ENCODE data around the gene RAMAC.
"Not testable (repeated sequence)": the region's sequence is repeated elsewhere in the genome, so short reads cannot be mapped to it uniquely, and the experiment has no call there.

The RAMAC gene

DNA sequence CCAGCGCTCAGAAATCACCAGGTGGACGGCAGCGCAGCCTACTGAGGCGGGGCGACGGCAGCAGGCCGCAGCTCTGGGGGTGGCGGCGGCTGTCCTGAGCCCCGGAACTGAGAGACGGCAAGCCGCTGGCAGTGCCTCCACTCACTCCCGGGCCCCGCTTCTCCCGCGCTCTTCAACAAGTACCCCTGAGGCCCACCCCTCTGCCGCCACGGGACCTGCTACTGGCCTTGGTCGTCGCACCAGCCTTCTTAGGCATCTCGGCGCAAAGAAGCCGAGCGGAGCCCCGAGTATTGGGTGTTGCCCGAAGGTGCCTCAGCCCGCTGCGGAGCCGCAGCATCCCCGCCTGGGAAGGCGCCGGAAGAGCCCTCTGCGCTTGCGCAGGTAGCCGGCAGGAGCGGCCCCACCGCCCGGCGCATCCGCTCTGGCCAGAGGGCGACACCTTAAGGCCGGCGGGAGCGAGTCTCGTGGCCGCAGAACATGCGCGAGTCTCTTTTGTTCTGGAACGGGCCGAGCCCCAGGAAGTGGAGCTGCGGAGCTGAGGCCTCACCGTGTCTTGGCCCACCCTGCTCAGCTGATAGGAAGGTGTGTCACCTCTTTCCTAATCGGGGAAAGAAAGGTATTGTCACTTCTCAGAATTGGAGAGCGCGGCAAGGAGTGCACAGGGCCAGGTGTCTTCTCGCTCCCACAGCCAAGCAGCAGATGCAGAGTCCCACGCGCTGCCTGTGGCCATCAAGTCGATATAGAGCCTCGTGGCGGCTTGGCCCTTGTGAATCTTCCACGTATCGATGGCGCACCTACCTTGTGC, 25.5 kb downstream of the RAMAC start, which contains the start of gene C15orf40:
C15orf40 (minus strand) TSS at position 369 of the 805 bp plus-strand sequence; CDS start at position 337, 32 bp downstream.
- no peaks in the 10 kb centered on the region for H3K9me3 Mint-ChIP-seq
- peak within 1 kb of the TSS; percentile 97 for H3K27ac Mint-ChIP-seq
- peak; percentile 87 for DNase-seq
- no peaks in the 10 kb centered on the region for H3K27me3 Mint-ChIP-seq
- H3K4me1 Mint-ChIP-seq, result peaks cover 42% of the 10 kb centered on the region
- CTCF ChIA-PET, result interaction anchor here (1.0 to 3.3 kb wide), 15 partner anchors 11 to 480 kb away, joined by 3 to 20 read pairs (median 4); no protein-coding TSS in a partner anchor
- peak within 1 kb of the TSS; percentile 96 for H3K4me3 Mint-ChIP-seq
- H3K36me3 Mint-ChIP-seq, result peaks cover 43% of the 10 kb centered on the region

DNA sequence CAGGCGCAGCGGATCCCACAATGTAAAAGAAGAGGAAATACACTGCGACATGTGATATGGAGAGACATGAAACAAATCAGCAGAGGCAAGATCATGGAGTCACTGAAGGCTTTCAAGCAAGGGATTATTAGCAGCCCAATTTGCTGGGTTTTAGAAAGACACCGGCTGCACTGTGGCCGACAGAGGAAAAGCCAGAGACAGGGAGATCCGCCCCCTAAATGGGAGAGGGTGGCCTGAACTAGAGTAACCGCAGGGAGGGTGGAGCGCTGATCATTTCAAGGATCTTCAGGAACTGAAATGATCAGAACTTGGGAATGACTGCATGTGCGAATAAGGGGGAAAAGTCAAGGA, 26.0 kb downstream of the RAMAC start:
- peaks cover 41% of the 10 kb centered on the region for H3K36me3 Mint-ChIP-seq
- H3K27me3 Mint-ChIP-seq, result no peaks in the 10 kb centered on the region
- CTCF ChIA-PET, result interaction anchor here (1.0 to 3.3 kb wide), 6 partner anchors 10 to 235 kb away, joined by 3 to 20 read pairs (median 3); no protein-coding TSS in a partner anchor
- peak overlapping the region; percentile 96 for H3K4me3 Mint-ChIP-seq
- peaks cover 42% of the 10 kb centered on the region for H3K4me1 Mint-ChIP-seq
- no peak for DNase-seq
- H3K27ac Mint-ChIP-seq, result peak overlapping the region; percentile 97
- H3K9me3 Mint-ChIP-seq, result no peaks in the 10 kb centered on the region

DNA sequence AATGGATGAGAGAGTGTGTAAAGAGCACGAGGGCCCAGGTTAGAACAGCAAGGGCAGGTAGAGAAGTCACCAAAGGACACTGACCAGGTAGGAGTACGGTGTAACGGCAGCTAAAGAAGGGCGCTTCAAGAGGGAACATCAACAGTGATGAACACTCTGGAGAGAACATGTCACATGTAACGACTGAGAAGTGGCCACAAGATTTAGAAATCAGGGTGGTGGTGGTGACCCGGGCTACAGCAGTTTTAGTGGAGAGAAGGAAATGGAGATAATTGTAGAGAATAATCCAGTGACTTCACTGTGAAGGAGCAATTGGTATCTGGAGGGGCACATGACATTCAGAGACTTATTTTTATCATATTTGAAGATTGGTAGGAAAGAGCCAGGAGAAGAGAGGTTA, 26.6 kb downstream of the RAMAC start:
- Mint-ChIP-seq H3K4me3 (peak overlapping the region; percentile 96), H3K27me3 (no peaks in the 10 kb centered on the region), H3K9me3 (no peaks in the 10 kb centered on the region), H3K36me3 (peaks cover 41% of the 10 kb centered on the region), H3K27ac (peak overlapping the region; percentile 97), H3K4me1 (peaks cover 42% of the 10 kb centered on the region)
- CTCF ChIA-PET, result interaction anchor here (1.0 to 3.3 kb wide), 2 partner anchors 12 to 20 kb away, joined by 3 to 20 read pairs; no protein-coding TSS in a partner anchor
- DNase-seq, result no peak

DNA sequence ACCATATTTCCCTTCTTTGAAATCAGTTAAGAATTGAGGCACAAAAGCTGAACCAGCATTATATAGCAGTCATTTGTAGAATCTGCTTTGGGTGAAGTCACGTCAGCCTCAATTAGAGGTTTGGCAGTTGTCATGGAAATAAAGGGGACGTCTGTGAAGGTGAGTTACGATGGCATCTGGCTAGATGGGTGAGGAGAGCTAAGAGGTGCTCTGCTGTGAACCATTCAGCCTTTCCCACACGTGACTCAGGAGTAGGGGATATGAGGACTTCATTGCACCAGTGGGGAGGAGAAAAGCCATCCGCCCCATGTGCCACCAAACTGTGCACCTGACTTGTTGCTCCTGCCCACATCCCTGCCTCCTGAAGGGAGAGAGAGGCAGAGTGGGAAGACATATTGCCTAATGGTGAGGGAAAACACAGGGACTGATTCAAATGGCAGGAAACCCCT, 28.2 kb downstream of the RAMAC start:
- DNase-seq, result no peak
- H3K27ac Mint-ChIP-seq, result peak overlapping the region; percentile 8
- H3K4me1 Mint-ChIP-seq, result peaks cover 40% of the 10 kb centered on the region
- peaks cover 37% of the 10 kb centered on the region for H3K36me3 Mint-ChIP-seq
- no peak overlapping the region for H3K4me3 Mint-ChIP-seq
- no peaks in the 10 kb centered on the region for H3K27me3 Mint-ChIP-seq
- H3K9me3 Mint-ChIP-seq, result no peaks in the 10 kb centered on the region
- CTCF ChIA-PET, result interaction anchor here (0.9 kb wide), 1 partner anchor 14 kb away, joined by 3 read pairs; no protein-coding TSS in a partner anchor

DNA sequence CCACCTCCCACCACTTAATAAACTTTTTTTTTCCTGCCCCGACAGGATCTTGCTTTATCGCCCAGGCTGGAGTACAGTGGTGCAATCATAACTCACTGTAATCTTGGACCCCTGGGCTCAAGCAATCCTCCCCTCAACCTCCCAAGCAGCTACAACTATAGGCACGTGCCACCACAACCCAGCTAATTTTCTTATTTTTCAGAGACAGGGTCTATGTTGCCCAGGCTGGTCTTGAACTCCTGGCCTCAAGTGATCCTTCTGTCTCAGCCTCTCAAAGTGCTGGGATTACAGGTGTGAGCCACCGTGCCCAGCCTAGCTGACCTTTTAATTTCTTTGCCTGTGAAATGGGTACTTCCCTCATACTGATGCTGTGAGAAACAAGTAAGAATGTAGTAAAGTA, 29.4 kb downstream of the RAMAC start:
- Mint-ChIP-seq H3K27me3 (no peaks in the 10 kb centered on the region), H3K27ac (no peak overlapping the region), H3K9me3 (no peaks in the 10 kb centered on the region), H3K4me1 (peaks cover 30% of the 10 kb centered on the region), H3K36me3 (peaks cover 33% of the 10 kb centered on the region), H3K4me3 (no peak overlapping the region)
- DNase-seq, result no peak
- CTCF ChIA-PET, result no interaction called here

DNA sequence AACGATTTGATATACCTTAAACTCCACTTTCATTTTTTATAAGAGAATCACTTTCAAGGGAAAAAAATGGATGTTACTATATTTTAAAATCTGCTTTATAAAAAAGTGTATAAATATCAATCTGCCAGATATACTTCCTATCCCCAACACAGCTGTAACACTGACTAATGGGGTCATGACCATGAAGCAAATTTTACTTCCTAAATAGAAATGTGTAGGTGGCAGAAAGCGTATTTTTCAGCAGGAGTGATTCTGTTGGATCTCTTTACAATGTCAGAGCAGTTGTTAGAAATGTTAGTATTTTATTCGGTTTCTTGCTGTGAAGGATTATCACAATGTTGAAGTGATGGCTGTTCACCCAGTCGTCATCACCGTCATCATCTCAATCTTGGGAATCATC, 30.9 kb downstream of the RAMAC start:
- DNase-seq, result no peak
- CTCF ChIA-PET, result no interaction called here
- Mint-ChIP-seq H3K9me3 (no peaks in the 10 kb centered on the region), H3K27me3 (no peaks in the 10 kb centered on the region), H3K4me1 (peaks cover 21% of the 10 kb centered on the region), H3K4me3 (no peak overlapping the region), H3K36me3 (peaks cover 30% of the 10 kb centered on the region), H3K27ac (no peak overlapping the region)

DNA sequence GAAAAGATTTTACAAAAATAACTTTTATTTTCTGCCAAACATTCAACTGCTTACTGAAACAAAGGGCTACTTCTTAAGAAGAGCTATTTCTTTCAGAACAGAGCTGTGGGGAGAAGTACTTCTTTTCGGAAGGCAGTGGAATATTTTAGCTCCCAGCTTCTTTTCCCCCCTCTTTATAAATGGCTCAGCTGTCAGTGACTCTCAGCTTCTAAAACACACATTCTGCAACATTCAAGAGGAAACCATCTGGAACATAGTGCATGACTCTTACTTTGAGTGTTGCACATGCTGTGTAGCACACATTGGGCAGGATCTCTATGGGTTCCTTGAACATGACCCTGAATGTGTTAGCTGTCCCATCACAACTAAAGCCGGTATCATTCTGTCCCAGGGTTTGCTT, 32.4 kb downstream of the RAMAC start:
- CTCF ChIA-PET, result interaction anchor here (1.5 kb wide), 1 partner anchor 230 kb away, joined by 4 read pairs; no protein-coding TSS in a partner anchor
- Mint-ChIP-seq H3K27me3 (no peaks in the 10 kb centered on the region), H3K4me3 (no peak overlapping the region), H3K4me1 (peaks cover 9% of the 10 kb centered on the region), H3K27ac (no peak overlapping the region), H3K36me3 (peaks cover 22% of the 10 kb centered on the region), H3K9me3 (no peaks in the 10 kb centered on the region)
- DNase-seq, result no peak

DNA sequence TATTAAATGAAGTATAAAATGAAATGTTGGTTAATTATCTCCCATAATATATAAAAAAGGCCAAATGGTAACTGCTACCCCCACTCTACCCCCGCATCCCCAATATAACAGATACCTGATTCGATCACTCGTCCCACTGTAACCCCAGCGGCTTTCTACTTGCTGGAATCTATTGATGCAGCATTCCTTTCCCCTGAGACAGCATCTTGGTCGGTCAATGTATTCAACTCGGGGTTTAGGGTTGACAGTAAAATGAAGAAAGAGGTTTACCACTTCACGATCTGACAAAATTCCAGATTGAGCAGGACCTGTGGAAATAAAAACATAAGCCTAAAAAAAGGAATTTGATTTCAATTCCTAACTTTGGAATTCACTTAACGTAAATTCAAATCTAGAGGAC, 44.0 kb downstream of the RAMAC start:
- H3K27ac Mint-ChIP-seq, result no peak overlapping the region
- no peaks in the 10 kb centered on the region for H3K4me1 Mint-ChIP-seq
- H3K27me3 Mint-ChIP-seq, result no peaks in the 10 kb centered on the region
- peaks cover 38% of the 10 kb centered on the region for H3K36me3 Mint-ChIP-seq
- no peak overlapping the region for H3K4me3 Mint-ChIP-seq
- H3K9me3 Mint-ChIP-seq, result no peaks in the 10 kb centered on the region
- CTCF ChIA-PET, result no interaction called here
- DNase-seq, result no peak

DNA sequence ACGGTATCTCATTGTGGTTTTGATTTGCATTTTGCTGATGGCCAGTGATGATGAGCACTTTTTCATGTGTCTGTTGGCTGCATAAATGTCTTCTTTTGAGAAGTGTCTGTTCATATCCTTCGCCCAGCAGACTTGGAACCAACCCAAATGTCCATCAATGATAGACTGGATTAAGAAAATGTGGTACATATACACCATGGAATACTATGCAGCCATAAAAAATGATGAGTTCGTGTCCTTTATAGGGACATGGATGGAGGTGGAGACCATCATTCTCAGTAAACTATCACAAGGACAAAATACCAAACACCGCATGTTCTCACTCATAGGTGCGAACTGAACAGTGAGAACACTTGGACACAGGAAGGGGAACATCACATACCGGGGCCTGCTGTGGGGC, 45.2 kb downstream of the RAMAC start:
- H3K4me1 Mint-ChIP-seq, H3K27ac Mint-ChIP-seq, H3K4me3 Mint-ChIP-seq, DNase-seq, H3K27me3 Mint-ChIP-seq, CTCF ChIA-PET, H3K9me3 Mint-ChIP-seq: not testable (repeated sequence)
- H3K36me3 Mint-ChIP-seq, result peaks cover 45% of the 10 kb centered on the region

DNA sequence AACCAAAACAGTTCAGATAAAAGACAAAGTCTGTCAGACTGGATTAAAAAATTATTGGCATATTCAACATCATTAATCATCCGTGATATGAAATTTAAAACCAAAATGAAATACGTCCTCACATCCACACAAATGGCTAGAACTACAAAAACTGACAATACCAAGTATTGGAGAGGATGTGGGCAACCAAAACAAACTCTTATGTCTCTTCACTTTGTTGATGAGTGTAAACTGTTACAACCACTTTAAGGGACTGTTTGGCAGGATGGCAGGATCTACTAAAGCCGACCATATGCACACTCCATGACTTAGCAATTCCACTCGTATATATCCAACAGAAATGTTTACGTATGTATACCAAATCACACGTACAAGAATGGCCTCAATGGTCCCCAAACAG, 50.2 kb downstream of the RAMAC start:
- peaks cover 62% of the 10 kb centered on the region for H3K36me3 Mint-ChIP-seq
- H3K27ac Mint-ChIP-seq, result peak overlapping the region; percentile 77
- no peak for DNase-seq
- CTCF ChIA-PET, result no interaction called here
- no peak overlapping the region for H3K4me3 Mint-ChIP-seq
- no peaks in the 10 kb centered on the region for H3K27me3 Mint-ChIP-seq
- peaks cover 5% of the 10 kb centered on the region for H3K9me3 Mint-ChIP-seq
- peaks cover 29% of the 10 kb centered on the region for H3K4me1 Mint-ChIP-seq

DNA sequence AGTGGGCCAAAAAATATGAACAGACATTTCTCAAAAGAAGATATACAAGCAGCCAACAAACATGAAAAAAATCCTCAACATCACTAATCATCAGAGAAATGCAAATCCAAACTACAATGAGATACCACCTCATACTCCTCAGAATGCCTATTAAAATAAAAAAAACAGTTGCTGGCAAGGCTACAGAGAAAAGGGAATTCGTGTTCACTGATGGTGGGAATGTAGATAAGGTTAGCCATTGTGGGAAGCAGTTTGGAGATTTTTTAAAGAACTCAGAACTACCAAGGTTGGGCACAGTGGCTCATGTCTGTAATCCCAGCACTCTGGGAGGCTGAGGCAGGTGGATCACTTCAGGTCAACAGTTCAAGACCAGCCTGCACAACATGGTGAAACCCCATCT, 53.2 kb downstream of the RAMAC start:
- CTCF ChIA-PET, result no interaction called here
- peaks cover 5% of the 10 kb centered on the region for H3K9me3 Mint-ChIP-seq

More for the DNA sequence above, 53.2 kb downstream of the RAMAC start:
- no peak overlapping the region for H3K4me3 Mint-ChIP-seq
- H3K27me3 Mint-ChIP-seq, result no peaks in the 10 kb centered on the region
- H3K27ac Mint-ChIP-seq, result peak overlapping the region; percentile 63
- no peak for DNase-seq
- H3K36me3 Mint-ChIP-seq, result peaks cover 68% of the 10 kb centered on the region
- peaks cover 29% of the 10 kb centered on the region for H3K4me1 Mint-ChIP-seq
